Heart left ventricle (tissue), 13 donors: ENCODE measurements around the gene DUOXA1.

Source experiments
- CTCF ChIP-seq, 12 donors: fragments of 200-600 bp; sonication (generic) in 4 of 12; IDR thresholded peaks; one replicate each; pipeline versions ENCODE4 v1.5.0 to v1.8.0; 2018 to 2022; ENCODE audit warnings: antibody characterized with exemption in 12 of 12, mild to moderate bottlenecking in 5 of 12
- POLR2A ChIP-seq, 2 donors: fragments of 450-650 bp; IDR thresholded peaks; one replicate each; pipeline ENCODE4 v1.6.1; 2017; ENCODE audit warnings: antibody characterized with exemption in 2 of 2, mild to moderate bottlenecking in 2 of 2, moderate library complexity in 2 of 2
- donor health status: ischemic (EF 13 %, LVEDD 7.1; RV severe dilation, severe dysfunction).
- donor health status: DM: no; HTN: yes; CAD: no.
- donor health status: DM: no; HTN: no; CAD: no.
- donor health status: ischemic (EF 25% LVEDD 6.9; RV normal size, moderate dysfunction).
- donor health status: ischemic (EF 25% LVEDD 5.7; RV mildly dilated, moderate dysfunction).
- donor health status: ischemic (EF 35%, LVEDD 5.7; RV mildly dilated, moderate dysfunction).
- donor health status: nonischemic (EF 11% LVEDD 7.7; RV severe dilation, severe dysfunction).
- donor health status: DM: yes; HTN: yes; CAD: no.
- donor health status: PGD.
- donor health status: ischemic (EF 29% LVEDD 5.4; RV normal size, mild dysfunction).
- donor health status: nonischemic (EF 23%, LVEDD 6.1; RV moderate dilation, normal function).

DNA sequence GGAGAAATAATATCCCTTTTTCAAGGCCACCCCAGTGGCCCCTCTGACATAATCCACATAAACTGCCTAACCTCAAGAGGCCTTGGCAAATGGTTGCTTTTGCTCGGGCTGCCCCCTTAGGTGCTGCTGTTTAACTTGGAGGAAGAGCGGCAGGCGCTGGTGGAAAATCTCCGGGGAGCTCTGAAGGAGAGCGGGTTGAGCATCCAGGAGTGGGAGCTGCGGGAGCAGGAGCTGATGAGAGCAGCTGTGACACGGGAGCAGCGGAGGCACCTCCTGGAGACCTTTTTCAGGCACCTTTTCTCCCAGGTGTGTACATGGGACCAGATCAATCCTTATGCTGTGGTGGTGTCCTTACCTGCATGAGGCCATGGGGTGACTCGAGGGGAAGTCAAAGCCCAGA, 15.1 kb upstream of the DUOXA1 start:
- TF ChIP-seq POLR2A (IDR thresholded peaks at IDR 0.05) (no peak), CTCF (IDR thresholded peaks at IDR 0.05) (no peak)
